ENCODE measurements around the gene EFNA1. TPM values are rescaled to one million over a fixed set of nuclear protein-coding genes. Genes with fewer than 3 reads are reported as not detected.

The EFNA1 gene
- total and polyA plus RNA-seq, 2 of the 13 experiments (the other 11 are each of a cell fraction or from before 2014, with no cell fraction given) = 81.8 to 874 TPM

- in situ Hi-C loops (cut with HindIII; ENCODE audit: extremely low pct_ligation_motif_present, low pct_unique_long_range_greater_than_20kb) = loop anchor here (5.0 kb wide), 2 partner anchors 35 to 75 kb away; partner anchors contain the start of gene EFNA1
- BruUV-seq (replicated peaks) = no TSS peak
- POLR2A ChIA-PET = interaction anchor here (0.9 to 2.2 kb wide), 11 partner anchors 8 to 81 kb away, joined by 3 to 75 read pairs (median 8); partner anchors contain the start of genes ADAM15, EFNA1, KRTCAP2 and SLC50A1
- H3K27me3 ChIP-seq (ENCODE audit: control insufficient read depth in 1 of 2, insufficient read depth in 2 of 2, low read length in 2 of 2) = peaks cover 0 to 2% of the 10 kb centered on the region in 2 experiments; a peak in 1 of 5 replicates
- DNase-seq (ENCODE audit: low spot score) = no peak
- H2AFZ ChIP-seq (ENCODE audit: low read length) = no peak overlapping the region
- 92% methylated on average over 4 of the region's 6 CpGs for WGBS (ENCODE audit: low lambda C conversion rate)
- no peak overlapping the region for H3K27ac ChIP-seq (ENCODE audit: extremely low read length, insufficient read depth, low read length)
- no peaks in the 10 kb centered on the region for H4K20me1 ChIP-seq (ENCODE audit: insufficient read depth, low read length)
- peak overlapping the region; percentile 19; the same call in 1 of the 2 replicates for H3K4me2 ChIP-seq (ENCODE audit: low read depth, low read length)
- H3K4me3 ChIP-seq (replicated peaks in 1 of 3; ENCODE audit: insufficient read depth in 1 of 3, low read depth in 2 of 3, low read length in 3 of 3) = peak overlapping the region in 1 of 3 experiments; percentile 54; a peak in 1 of 6 replicates
- no peaks in the 10 kb centered on the region for H3K36me3 ChIP-seq (replicated peaks in 1 of 2; ENCODE audit: control insufficient read depth in 1 of 2, insufficient read depth in 2 of 2, low read length in 2 of 2)
- no peak for ATAC-seq
- H3K9ac ChIP-seq (ENCODE audit: insufficient read depth, low read depth, low read length) = no peak overlapping the region
- peaks cover 72% of the 10 kb centered on the region for H3K4me1 ChIP-seq (ENCODE audit: insufficient read depth, low read length)
- no peak for FAIRE-seq
- CTCF ChIA-PET (ENCODE audit: low intra/inter-chr PET ratio, low total read pairs) = interaction anchor here (4.7 to 6.6 kb wide), 2 partner anchors 43 to 75 kb away, joined by 18 to 165 read pairs; partner anchors contain the start of gene SLC50A1
- no peaks in the 10 kb centered on the region for H3K79me2 ChIP-seq (ENCODE audit: insufficient read depth, low read length)
- no peaks in the 10 kb centered on the region for H3K9me3 ChIP-seq (ENCODE audit: low read length)
- no peak for TF ChIP-seq NONO (IDR thresholded peaks at IDR 0.05)
- TF ChIP-seq NONO (CRISPR knock-in tag; conservative IDR thresholded peaks at IDR 0.05) = no peak
- TF ChIP-seq PCBP1 (IDR thresholded peaks at IDR 0.05; ENCODE audit: borderline replicate concordance, low read depth, low read length) = 0 out of 2 replicates have a peak, but pooled peaks have one; percentile 4
- intact Hi-C loops (cut with micrococcal nuclease; ENCODE audit: unreplicated experiment) = loop anchor here (5.0 kb wide), 1 partner anchor 35 kb away; the partner anchor contains the start of gene EFNA1
Measured at GRCh38 chr1:155092131-155092530, 35.5 kb upstream of the EFNA1 start.

GRCh38 chr1:155092641-155093040 lies 35.0 kb upstream of the EFNA1 start:
- intact Hi-C loops (cut with micrococcal nuclease; ENCODE audit: unreplicated experiment) = loop anchor here (5.0 kb wide), 1 partner anchor 35 kb away; the partner anchor contains the start of gene EFNA1
- FAIRE-seq (no peak), ATAC-seq (no peak), DNase-seq (ENCODE audit: low spot score) (no peak)
- no TSS peak for BruUV-seq (replicated peaks)
- Histone ChIP-seq H3K27ac (ENCODE audit: extremely low read length, insufficient read depth, low read length) (no peak overlapping the region), H3K79me2 (ENCODE audit: insufficient read depth, low read length) (no peaks in the 10 kb centered on the region), H2AFZ (ENCODE audit: low read length) (no peak overlapping the region), H3K36me3 (replicated peaks in 1 of 2; ENCODE audit: control insufficient read depth in 1 of 2, insufficient read depth in 2 of 2, low read length in 2 of 2) (no peaks in the 10 kb centered on the region), H3K27me3 (ENCODE audit: control insufficient read depth in 1 of 2, insufficient read depth in 2 of 2, low read length in 2 of 2) (peaks cover 0 to 2% of the 10 kb centered on the region in 2 experiments; a peak in 1 of 5 replicates), H3K4me3 (replicated peaks in 1 of 3; ENCODE audit: insufficient read depth in 1 of 3, low read depth in 2 of 3, low read length in 3 of 3) (no peak overlapping the region), H3K4me2 (ENCODE audit: low read depth, low read length) (peak overlapping the region; percentile 19; the same call in 1 of the 2 replicates), H3K4me1 (ENCODE audit: insufficient read depth, low read length) (peaks cover 67% of the 10 kb centered on the region), H3K9me3 (ENCODE audit: low read length) (no peaks in the 10 kb centered on the region), H4K20me1 (ENCODE audit: insufficient read depth, low read length) (no peaks in the 10 kb centered on the region), H3K9ac (ENCODE audit: insufficient read depth, low read depth, low read length) (no peak overlapping the region)
- ChIA-PET POLR2A (interaction anchor here (1.8 to 2.1 kb wide), 2 partner anchors 33 to 80 kb away, joined by 19 to 75 read pairs; partner anchors contain the start of genes EFNA1 and KRTCAP2), CTCF (ENCODE audit: low intra/inter-chr PET ratio, low total read pairs) (interaction anchor here (4.7 to 6.6 kb wide), 2 partner anchors 42 to 75 kb away, joined by 18 to 165 read pairs; partner anchors contain the start of gene SLC50A1)
- 90% methylated on average over 12 of the region's 12 CpGs for WGBS (ENCODE audit: low lambda C conversion rate)
- in situ Hi-C loops (cut with HindIII; ENCODE audit: extremely low pct_ligation_motif_present, low pct_unique_long_range_greater_than_20kb) = loop anchor here (5.0 kb wide), 2 partner anchors 35 to 75 kb away; partner anchors contain the start of gene EFNA1
- no peak for TF ChIP-seq HNRNPL (IDR thresholded peaks at IDR 0.05; ENCODE audit: low read depth, low read length)
- TF ChIP-seq NFYB (CRISPR knock-in tag; IDR thresholded peaks at IDR 0.05) = no peak
- no peak for TF ChIP-seq ZNF205 (CRISPR knock-in tag; IDR thresholded peaks at IDR 0.05)
- no peak for TF ChIP-seq ZNF496 (CRISPR knock-in tag; IDR thresholded peaks at IDR 0.05; ENCODE audit: insufficient replicate concordance)
- no peak for TF ChIP-seq ZNF501 (CRISPR knock-in tag; IDR thresholded peaks at IDR 0.05)
- TF ChIP-seq ZNF414 (CRISPR knock-in tag; IDR thresholded peaks at IDR 0.05) = no peak
- no peak for TF ChIP-seq TBX3 (IDR thresholded peaks at IDR 0.05; ENCODE audit: borderline replicate concordance)
- TF ChIP-seq CC2D1A (CRISPR knock-in tag; IDR thresholded peaks at IDR 0.05) = no peak
- no peak for TF ChIP-seq TCF7L2 (IDR thresholded peaks at IDR 0.05; ENCODE audit: low read depth, low read length)
- TF ChIP-seq ZNF460 (CRISPR knock-in tag; IDR thresholded peaks at IDR 0.05; ENCODE audit: borderline replicate concordance) = no peak
- no peak for TF ChIP-seq SUZ12 (IDR thresholded peaks at IDR 0.05; ENCODE audit: low read depth, low read length)
- no peak for TF ChIP-seq KDM1A (CRISPR knock-in tag; IDR thresholded peaks at IDR 0.05)
- TF ChIP-seq ZNF468 (CRISPR knock-in tag; IDR thresholded peaks at IDR 0.05) = no peak

All from HepG2 (cell line).